Body of pancreas (tissue), 4 donors: Measurements from ENCODE around the gene RBSN. TPM values are rescaled to one million over a fixed set of nuclear protein-coding genes. Genes with fewer than 3 reads are reported as not detected.
A peak's percentile ranks its signal among the peaks of the same experiment; 100 is the strongest.

Source experiments
- ATAC-seq: fragments of 150-250 bp; one replicate; pipeline ENCODE4 v1.9.1; 2016
- DNase-seq, 4 donors: peaks; one replicate each; pipeline ENCODE4 v3.0.0-alpha.2; 2019
- H3K27ac ChIP-seq, 4 donors: fragments of 200-600 bp; sonication (generic); 1 replicate in 3 of 4; 2 replicates in 1 of 4; pipeline versions ENCODE4 v1.5.1 to v1.6.1; 2016 to 2019; ENCODE audit warnings: mild to moderate bottlenecking in 1 of 4, mixed read lengths in 1 of 4, moderate library complexity in 1 of 4
- H3K27me3 ChIP-seq, 2 donors: fragments of 200-600 bp; sonication (generic); one replicate each; pipeline ENCODE4 v1.6.0; 2016; ENCODE audit warnings: mild to moderate bottlenecking in 1 of 2
- H3K36me3 ChIP-seq, 2 donors: fragments of 200-600 bp; sonication (generic); replicated peaks in 1 of 2; 2 replicates each; pipeline ENCODE4 v1.5.1; 2016; ENCODE audit warnings: low read depth in 2 of 2; ENCODE audit not compliant: insufficient read depth in 1 of 2
- H3K4me1 ChIP-seq: fragments of 200-600 bp; sonication (generic); one replicate; pipeline ENCODE4 v1.6.0; 2016
- H3K4me3 ChIP-seq, 2 donors: fragments of 200-600 bp; sonication (generic); 1 replicate in 1 of 2; 2 replicates in 1 of 2; pipeline ENCODE4 v1.5.1; 2016 to 2019
- H3K9me3 ChIP-seq, 3 donors: fragments of 200-600 bp; sonication (generic); 1 replicate in 2 of 3; 2 replicates in 1 of 3; pipeline ENCODE4 v1.5.1; 2016
- POLR2A ChIP-seq, 3 donors: fragments of 450-650 bp; IDR thresholded peaks; one replicate each; pipeline ENCODE4 v1.6.1; 2016; ENCODE audit warnings: antibody characterized with exemption in 3 of 3, mild to moderate bottlenecking in 2 of 3
- WGBS, 2 donors: methylation state at CpG; one replicate each; pipeline ENCODE4 v1.1.5; 2017; 5-methylcytosine and 5-hydroxymethylcytosine counted together
- intact Hi-C: fragments of 100-400 bp; cut with DNase I; formaldehyde crosslinking; loops from one replicate; pipeline ENCODE4 v1.15.1; 2023
- total RNA-seq, 2 donors: library from RNA; depleted of rRNA; stranded (reverse); fragments of >200 nt; gene quantifications; one replicate each; pipeline ENCODE4 v1.1.0, GENCODE V29; 2016
- TF ChIP-seq, protein P1 (sequence below), 7 experiments: fragments of 450-650 bp in 4 of 7; fragments of 200-600 bp in 3 of 7; sonication (generic) in 3 of 7; IDR thresholded peaks; one replicate each; pipeline ENCODE4 v1.5.1; 2016 to 2019; ENCODE audit warnings: antibody characterized with exemption in 7 of 7

Gene RBSN
- total RNA-seq, 2 donors from 2014 or later, result 9.1 to 9.2 TPM

DNA sequence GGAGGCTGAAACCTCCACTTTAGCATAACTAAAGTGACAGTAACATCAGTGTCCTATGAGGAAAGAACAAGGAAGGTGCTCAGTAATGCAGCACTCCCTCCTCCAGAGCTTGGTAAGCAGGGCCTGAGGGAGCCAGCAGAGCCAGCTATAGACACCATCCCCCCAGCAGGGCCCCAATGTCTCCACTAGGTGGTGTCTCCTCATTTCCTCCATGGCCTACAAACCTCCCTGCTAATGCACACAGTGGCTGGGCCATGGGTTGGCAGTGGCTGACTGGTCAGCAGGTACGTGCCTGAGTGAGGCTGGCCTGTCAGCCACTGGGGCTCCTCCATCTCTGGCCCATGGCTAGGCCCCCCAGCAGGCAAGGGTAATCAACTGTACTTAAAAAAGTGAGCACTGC lies 47.4 kb downstream of the RBSN start:
- H3K27ac ChIP-seq, result no peak overlapping the region
- TF ChIP-seq POLR2A (IDR thresholded peaks at IDR 0.05), result no peak
- TF ChIP-seq, protein P1, sequence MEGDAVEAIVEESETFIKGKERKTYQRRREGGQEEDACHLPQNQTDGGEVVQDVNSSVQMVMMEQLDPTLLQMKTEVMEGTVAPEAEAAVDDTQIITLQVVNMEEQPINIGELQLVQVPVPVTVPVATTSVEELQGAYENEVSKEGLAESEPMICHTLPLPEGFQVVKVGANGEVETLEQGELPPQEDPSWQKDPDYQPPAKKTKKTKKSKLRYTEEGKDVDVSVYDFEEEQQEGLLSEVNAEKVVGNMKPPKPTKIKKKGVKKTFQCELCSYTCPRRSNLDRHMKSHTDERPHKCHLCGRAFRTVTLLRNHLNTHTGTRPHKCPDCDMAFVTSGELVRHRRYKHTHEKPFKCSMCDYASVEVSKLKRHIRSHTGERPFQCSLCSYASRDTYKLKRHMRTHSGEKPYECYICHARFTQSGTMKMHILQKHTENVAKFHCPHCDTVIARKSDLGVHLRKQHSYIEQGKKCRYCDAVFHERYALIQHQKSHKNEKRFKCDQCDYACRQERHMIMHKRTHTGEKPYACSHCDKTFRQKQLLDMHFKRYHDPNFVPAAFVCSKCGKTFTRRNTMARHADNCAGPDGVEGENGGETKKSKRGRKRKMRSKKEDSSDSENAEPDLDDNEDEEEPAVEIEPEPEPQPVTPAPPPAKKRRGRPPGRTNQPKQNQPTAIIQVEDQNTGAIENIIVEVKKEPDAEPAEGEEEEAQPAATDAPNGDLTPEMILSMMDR (IDR thresholded peaks at IDR 0.05), result peak; percentile 4 to 47 (median 26)
- intact Hi-C loops, result no loop called here
- no peaks in the 10 kb centered on the region for H3K27me3 ChIP-seq
- peaks cover 0 to 25% of the 10 kb centered on the region in 2 donors for H3K36me3 ChIP-seq
- 65% methylated on average over 1 of the region's 1 CpG; no CpG with 5 or more reads in 1 of the 2 donors for WGBS, 2 donors
- ATAC-seq (peak; percentile 76), DNase-seq (peak; percentile 31 to 48 (median 34))
- no peak overlapping the region for H3K4me3 ChIP-seq
- peaks cover 9% of the 10 kb centered on the region for H3K4me1 ChIP-seq
- no peaks in the 10 kb centered on the region for H3K9me3 ChIP-seq

DNA sequence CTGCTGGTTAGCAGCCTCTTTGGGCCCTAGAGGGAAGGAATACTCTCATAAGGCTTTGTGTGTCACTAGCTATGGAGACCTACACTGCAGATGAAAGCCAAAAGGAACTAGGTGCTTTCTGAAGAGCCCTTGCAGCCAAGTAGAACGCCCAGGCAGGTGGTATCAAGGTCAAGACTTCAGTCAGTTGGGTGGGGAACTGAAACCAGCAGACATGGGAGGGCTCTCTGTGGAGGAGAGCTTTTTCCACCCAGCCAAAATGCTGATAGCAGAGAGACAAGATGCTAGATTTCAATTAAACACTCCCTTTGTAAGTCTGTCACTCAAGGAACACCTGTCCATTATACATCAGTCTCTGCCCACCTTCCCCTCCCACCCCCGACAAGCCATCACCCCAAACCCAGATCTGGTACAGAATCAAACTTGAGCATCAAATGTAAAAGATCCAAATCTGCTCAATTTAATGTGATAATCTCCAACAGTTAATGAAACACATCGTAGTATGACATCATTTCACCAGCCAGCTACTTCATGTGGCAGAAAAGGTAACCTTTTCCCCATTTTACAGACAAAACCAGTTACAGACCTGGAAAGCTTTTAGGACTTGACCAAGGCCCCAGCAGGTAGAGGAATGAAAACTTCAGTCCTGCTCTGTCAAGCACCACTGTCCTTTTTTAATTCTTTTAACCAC lies 48.4 kb downstream of the RBSN start:
- Histone ChIP-seq H3K27ac (no peak overlapping the region), H3K9me3 (no peaks in the 10 kb centered on the region), H3K36me3 (peaks cover 0 to 29% of the 10 kb centered on the region in 2 donors), H3K27me3 (no peaks in the 10 kb centered on the region), H3K4me3 (no peak overlapping the region), H3K4me1 (peaks cover 9% of the 10 kb centered on the region)
- ATAC-seq (no peak), DNase-seq (no peak)
- intact Hi-C loops, result no loop called here
- TF ChIP-seq, protein P1 (IDR thresholded peaks at IDR 0.05), result no peak
- no peak for TF ChIP-seq POLR2A (IDR thresholded peaks at IDR 0.05)
- WGBS, 2 donors, result 63 to 69% methylated on average over 3 of the region's 3 CpGs

GRCh38 chr3:15049584-15049983 lies 49.4 kb downstream of the RBSN start:
- WGBS, 2 donors, result 71 to 97% methylated on average over 2 of the region's 2 CpGs
- ATAC-seq, result no peak
- H3K4me1 ChIP-seq, result peaks cover 9% of the 10 kb centered on the region
- no peaks in the 10 kb centered on the region for H3K27me3 ChIP-seq
- intact Hi-C loops, result no loop called here
- no peak overlapping the region for H3K4me3 ChIP-seq
- H3K9me3 ChIP-seq, result no peaks in the 10 kb centered on the region
- H3K27ac ChIP-seq, result no peak overlapping the region
- DNase-seq, result no peak
- TF ChIP-seq, protein P1 (IDR thresholded peaks at IDR 0.05), result no peak
- no peak for TF ChIP-seq POLR2A (IDR thresholded peaks at IDR 0.05)
- peaks cover 0 to 32% of the 10 kb centered on the region in 2 donors for H3K36me3 ChIP-seq

DNA sequence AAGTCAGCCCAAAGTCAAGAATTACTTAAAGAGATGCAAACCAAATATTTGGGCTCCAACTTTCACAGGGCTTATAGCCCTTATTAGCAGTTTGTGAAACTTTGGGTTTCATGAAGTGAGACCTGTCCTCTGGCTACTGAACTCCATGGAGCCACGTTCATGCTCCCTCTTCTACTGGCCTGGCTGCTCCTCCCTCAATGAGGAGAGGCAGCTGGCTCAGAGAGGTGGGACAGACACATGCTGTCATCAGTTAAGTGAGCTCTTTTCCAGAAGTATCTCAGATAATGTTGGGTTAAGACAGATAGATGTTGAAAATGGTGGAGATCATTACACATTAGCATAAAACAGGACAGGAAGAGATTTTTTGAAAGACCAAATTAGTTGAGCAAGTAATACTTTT lies 53.3 kb downstream of the RBSN start:
- peaks cover 0 to 28% of the 10 kb centered on the region in 2 donors for H3K36me3 ChIP-seq
- no peaks in the 10 kb centered on the region for H3K9me3 ChIP-seq
- TF ChIP-seq POLR2A (IDR thresholded peaks at IDR 0.05), result no peak
- TF ChIP-seq, protein P1 (IDR thresholded peaks at IDR 0.05), result no peak
- no peak for ATAC-seq
- H3K27ac ChIP-seq, result no peak overlapping the region
- no peaks in the 10 kb centered on the region for H3K27me3 ChIP-seq
- no peak for DNase-seq
- H3K4me1 ChIP-seq, result peaks cover 9% of the 10 kb centered on the region
- H3K4me3 ChIP-seq, result no peak overlapping the region
- intact Hi-C loops, result no loop called here
- 77 to 100% methylated on average over 1 of the region's 1 CpG for WGBS, 2 donors

DNA sequence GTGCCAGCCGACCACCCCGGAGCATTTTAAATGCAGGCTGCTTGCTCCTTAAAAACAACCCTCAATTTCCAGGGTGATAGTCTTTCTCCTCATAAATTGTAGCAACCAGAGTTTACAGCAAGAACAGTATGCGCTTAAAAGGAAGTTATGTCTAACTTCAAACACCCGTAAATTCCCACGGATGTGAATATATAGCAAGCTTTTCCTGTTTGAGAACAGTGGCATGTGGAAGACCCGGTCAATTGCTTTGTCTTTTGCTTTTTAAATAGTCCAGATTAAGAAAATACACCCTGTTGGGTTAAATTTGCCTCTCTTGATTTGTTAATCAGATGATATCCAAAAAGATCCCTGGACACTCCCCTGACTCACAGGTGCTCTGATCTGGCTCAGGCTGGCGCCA lies 54.6 kb downstream of the RBSN start:
- H3K36me3 ChIP-seq, result peaks cover 0 to 24% of the 10 kb centered on the region in 2 donors
- H3K27me3 ChIP-seq, result no peaks in the 10 kb centered on the region
- intact Hi-C loops, result no loop called here
- no peaks in the 10 kb centered on the region for H3K9me3 ChIP-seq
- ATAC-seq (no peak), DNase-seq (no peak)
- H3K4me1 ChIP-seq, result no peaks in the 10 kb centered on the region
- no peak overlapping the region for H3K4me3 ChIP-seq
- 71 to 83% methylated on average over 7 of the region's 7 CpGs for WGBS, 2 donors
- TF ChIP-seq POLR2A (IDR thresholded peaks at IDR 0.05), result no peak
- TF ChIP-seq, protein P1 (IDR thresholded peaks at IDR 0.05), result no peak
- H3K27ac ChIP-seq, result no peak overlapping the region
